SK-N-SH (cell line): ENCODE results near the gene CAMK4. TPM values are rescaled to one million over a fixed set of nuclear protein-coding genes. Genes with fewer than 3 reads are reported as not detected.

ENCODE experiments used
- CTCF ChIA-PET: fragments of 300-600, 350-600 bp; formaldehyde crosslinking; extraction: SDS; loops from one replicate; lab custom pipeline; 2021; lab: Yijun Ruan, JAX
- POLR2A ChIA-PET: fragments of 350-600 bp; sonication (Branson Sonifier 250); formaldehyde crosslinking; extraction: SDS; loops from one replicate; lab custom pipeline; 2020; ENCODE audit warnings: antibody characterized with exemption, inconsistent platforms; lab: Yijun Ruan, JAX
- DNase-seq: peaks from one replicate; pipeline ENCODE4 v3.0.0; 2012
- H2AFZ ChIP-seq: fragments of 200-600 bp; sonication (generic); 2 replicates; pipeline ENCODE4 v1.8.1; 2016; ENCODE audit warnings: antibody characterized with exemption, mild to moderate bottlenecking, low read depth
- H3F3A ChIP-seq: fragments of 200-600 bp; sonication (generic); replicated peaks from 2 replicates; pipeline ENCODE3; 2016; ENCODE audit warnings: antibody characterized with exemption, mild to moderate bottlenecking; ENCODE audit not compliant: insufficient read depth
- H3K27ac ChIP-seq, 2 experiments: fragments of 200-500 bp in 1 of 2; fragments of 200-600 bp in 1 of 2; sonication (Bioruptor generic) in 1 of 2; sonication (generic), shearing (Covaris generic) in 1 of 2; 2 replicates each; pipeline versions ENCODE4 v1.5.1 to v1.6.1; 2014 to 2016; ENCODE audit warnings: low read depth in 2 of 2, inconsistent platforms in 1 of 2, low read length in 1 of 2, mild to moderate bottlenecking in 1 of 2, mixed read lengths in 1 of 2
- H3K27me3 ChIP-seq: fragments of 200-600 bp; sonication (generic), shearing (Covaris generic); 2 replicates; pipeline ENCODE4 v1.6.1; 2016; ENCODE audit warnings: mixed run types; ENCODE audit not compliant: insufficient read depth
- H3K36me3 ChIP-seq, 2 experiments: fragments of 200-500 bp in 1 of 2; fragments of 200-600 bp in 1 of 2; sonication (Bioruptor generic) in 1 of 2; sonication (generic) in 1 of 2; replicated peaks in 1 of 2; 2 replicates each; pipeline versions ENCODE3 to v1.5.1; 2014 to 2016; ENCODE audit warnings: low read length in 1 of 2, mild to moderate bottlenecking in 1 of 2; ENCODE audit not compliant: insufficient read depth in 2 of 2, control insufficient read depth in 1 of 2
- H3K4me1 ChIP-seq, 2 experiments: fragments of 200-500 bp in 1 of 2; fragments of 200-600 bp in 1 of 2; sonication (Bioruptor generic) in 1 of 2; sonication (generic), shearing (Covaris generic) in 1 of 2; 2 replicates each; pipeline versions ENCODE4 v1.5.1 to v1.6.1; 2014 to 2016; ENCODE audit warnings: low read depth in 1 of 2, low read length in 1 of 2, mixed run types in 1 of 2; ENCODE audit not compliant: insufficient read depth in 2 of 2, control insufficient read depth in 1 of 2
- H3K4me2 ChIP-seq: fragments of 200-600 bp; sonication (generic), shearing (Covaris generic); 2 replicates; pipeline ENCODE4 v1.6.1; 2017; ENCODE audit warnings: mixed run types
- H3K4me3 ChIP-seq, 2 experiments: fragments of 200-500 bp in 1 of 2; fragments of 200-600 bp in 1 of 2; sonication (Bioruptor generic) in 1 of 2; sonication (generic), shearing (Covaris generic) in 1 of 2; 2 replicates each; pipeline versions ENCODE4 v1.5.1 to v1.8.1; 2014 to 2016; ENCODE audit warnings: low read depth in 2 of 2, inconsistent platforms in 1 of 2, low read length in 1 of 2, mild to moderate bottlenecking in 1 of 2, mixed read lengths in 1 of 2, moderate library complexity in 1 of 2
- H3K79me2 ChIP-seq: fragments of 200-600 bp; sonication (generic); 2 replicates; pipeline ENCODE4 v1.8.1; 2017; ENCODE audit warnings: mild to moderate bottlenecking; ENCODE audit not compliant: insufficient read depth
- H3K9ac ChIP-seq: fragments of 200-600 bp; sonication (generic); 2 replicates; pipeline ENCODE4 v1.6.1; 2017; ENCODE audit warnings: mixed run types
- H3K9me2 ChIP-seq: fragments of 200-600 bp; sonication (generic); 2 replicates; pipeline ENCODE4 v1.6.1; 2017; ENCODE audit warnings: mixed run types
- H3K9me3 ChIP-seq: fragments of 200-600 bp; sonication (generic); 2 replicates; pipeline ENCODE4 v1.6.1; 2017; ENCODE audit warnings: mixed run types, mild to moderate bottlenecking, moderate library complexity
- H4K20me1 ChIP-seq: fragments of 200-600 bp; sonication (generic); 2 replicates; pipeline ENCODE4 v1.6.1; 2017; ENCODE audit warnings: mild to moderate bottlenecking, mixed run types; ENCODE audit not compliant: insufficient read depth
- CHD2 ChIP-seq: fragments of 150-350 bp; IDR thresholded peaks from 2 replicates; pipeline ENCODE4 v1.6.1; 2018; ENCODE audit warnings: low read length; ENCODE audit not compliant: partially characterized antibody
- FOSL2 ChIP-seq: IDR thresholded peaks from 2 replicates; pipeline ENCODE4 v1.4.0; 2012; ENCODE audit warnings: low read depth, mild to moderate bottlenecking, moderate library complexity, borderline replicate concordance
- GATA2 ChIP-seq: sonication (generic); formaldehyde crosslinking; IDR thresholded peaks from 2 replicates; pipeline ENCODE4 v1.5.0; 2020; ENCODE audit warnings: mild to moderate bottlenecking, missing genetic modification reagents
- JUND ChIP-seq: IDR thresholded peaks from 2 replicates; pipeline ENCODE4 v1.4.0; 2012
- RFX5 ChIP-seq: IDR thresholded peaks from 2 replicates; pipeline ENCODE4 v1.6.1; 2012; ENCODE audit warnings: mild to moderate bottlenecking, improper control_type of control experiment, low read length
- YY1 ChIP-seq: IDR thresholded peaks from 2 replicates; pipeline ENCODE4 v1.4.0; 2012; ENCODE audit warnings: low read depth, mild to moderate bottlenecking
- WGBS: methylation state at CpG from one replicate; pipeline ENCODE4 v1.1.6; 2017; ENCODE audit warnings: low lambda C conversion rate; 5-methylcytosine and 5-hydroxymethylcytosine counted together
- polyA plus RNA-seq, 3 experiments: library from polyadenylated mRNA; depleted of rRNA; stranded (reverse); fragments of >200 nt; gene quantifications; 2 replicates each; pipeline ENCODE4 v1.2.3, GENCODE V29; 2012
- TF ChIP-seq, protein P1 (sequence below): fragments of 150-350 bp; IDR thresholded peaks from 2 replicates; pipeline ENCODE4 v1.6.1; 2017; ENCODE audit warnings: antibody characterized with exemption, low read length, low read depth, borderline replicate concordance
- TF ChIP-seq, protein P2 (sequence below): IDR thresholded peaks from 2 replicates; pipeline ENCODE4 v1.6.1; 2012; ENCODE audit warnings: mild to moderate bottlenecking, low read depth, low read length, moderate library complexity

The CAMK4 gene
- polyA plus RNA-seq, 1 of the 3 experiments (the other 2 are of a cell fraction) = 4.1 TPM

DNA sequence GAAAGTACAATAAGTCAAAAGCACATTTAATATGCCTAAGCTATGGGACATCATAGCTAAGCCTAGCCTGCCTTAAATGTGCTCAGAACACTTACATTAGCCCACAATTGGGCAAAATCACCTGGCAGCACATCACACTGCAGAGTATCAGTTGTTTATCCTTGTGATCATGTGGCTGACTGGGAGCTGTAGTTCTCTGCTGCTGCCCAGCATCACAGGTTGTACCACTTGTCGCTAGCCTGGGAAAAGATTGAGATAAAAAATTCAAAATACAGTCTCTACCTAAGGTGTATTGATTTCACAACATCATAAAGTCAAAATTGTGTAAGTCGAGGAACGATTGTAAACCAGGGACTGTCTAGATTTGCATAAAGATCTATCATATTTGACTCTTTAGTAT is 58.6 kb downstream of the CAMK4 start (continued):
- TF ChIP-seq, protein P1, sequence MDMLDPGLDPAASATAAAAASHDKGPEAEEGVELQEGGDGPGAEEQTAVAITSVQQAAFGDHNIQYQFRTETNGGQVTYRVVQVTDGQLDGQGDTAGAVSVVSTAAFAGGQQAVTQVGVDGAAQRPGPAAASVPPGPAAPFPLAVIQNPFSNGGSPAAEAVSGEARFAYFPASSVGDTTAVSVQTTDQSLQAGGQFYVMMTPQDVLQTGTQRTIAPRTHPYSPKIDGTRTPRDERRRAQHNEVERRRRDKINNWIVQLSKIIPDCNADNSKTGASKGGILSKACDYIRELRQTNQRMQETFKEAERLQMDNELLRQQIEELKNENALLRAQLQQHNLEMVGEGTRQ = no peak
- TF ChIP-seq FOSL2 (no peak), GATA2 (CRISPR knock-in tag) (no peak), CHD2 (no peak), JUND (no peak), YY1 (no peak)
- TF ChIP-seq, protein P2, sequence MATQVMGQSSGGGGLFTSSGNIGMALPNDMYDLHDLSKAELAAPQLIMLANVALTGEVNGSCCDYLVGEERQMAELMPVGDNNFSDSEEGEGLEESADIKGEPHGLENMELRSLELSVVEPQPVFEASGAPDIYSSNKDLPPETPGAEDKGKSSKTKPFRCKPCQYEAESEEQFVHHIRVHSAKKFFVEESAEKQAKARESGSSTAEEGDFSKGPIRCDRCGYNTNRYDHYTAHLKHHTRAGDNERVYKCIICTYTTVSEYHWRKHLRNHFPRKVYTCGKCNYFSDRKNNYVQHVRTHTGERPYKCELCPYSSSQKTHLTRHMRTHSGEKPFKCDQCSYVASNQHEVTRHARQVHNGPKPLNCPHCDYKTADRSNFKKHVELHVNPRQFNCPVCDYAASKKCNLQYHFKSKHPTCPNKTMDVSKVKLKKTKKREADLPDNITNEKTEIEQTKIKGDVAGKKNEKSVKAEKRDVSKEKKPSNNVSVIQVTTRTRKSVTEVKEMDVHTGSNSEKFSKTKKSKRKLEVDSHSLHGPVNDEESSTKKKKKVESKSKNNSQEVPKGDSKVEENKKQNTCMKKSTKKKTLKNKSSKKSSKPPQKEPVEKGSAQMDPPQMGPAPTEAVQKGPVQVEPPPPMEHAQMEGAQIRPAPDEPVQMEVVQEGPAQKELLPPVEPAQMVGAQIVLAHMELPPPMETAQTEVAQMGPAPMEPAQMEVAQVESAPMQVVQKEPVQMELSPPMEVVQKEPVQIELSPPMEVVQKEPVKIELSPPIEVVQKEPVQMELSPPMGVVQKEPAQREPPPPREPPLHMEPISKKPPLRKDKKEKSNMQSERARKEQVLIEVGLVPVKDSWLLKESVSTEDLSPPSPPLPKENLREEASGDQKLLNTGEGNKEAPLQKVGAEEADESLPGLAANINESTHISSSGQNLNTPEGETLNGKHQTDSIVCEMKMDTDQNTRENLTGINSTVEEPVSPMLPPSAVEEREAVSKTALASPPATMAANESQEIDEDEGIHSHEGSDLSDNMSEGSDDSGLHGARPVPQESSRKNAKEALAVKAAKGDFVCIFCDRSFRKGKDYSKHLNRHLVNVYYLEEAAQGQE = no peak
- TF ChIP-seq, all 33 proteins: peak for 0

DNA sequence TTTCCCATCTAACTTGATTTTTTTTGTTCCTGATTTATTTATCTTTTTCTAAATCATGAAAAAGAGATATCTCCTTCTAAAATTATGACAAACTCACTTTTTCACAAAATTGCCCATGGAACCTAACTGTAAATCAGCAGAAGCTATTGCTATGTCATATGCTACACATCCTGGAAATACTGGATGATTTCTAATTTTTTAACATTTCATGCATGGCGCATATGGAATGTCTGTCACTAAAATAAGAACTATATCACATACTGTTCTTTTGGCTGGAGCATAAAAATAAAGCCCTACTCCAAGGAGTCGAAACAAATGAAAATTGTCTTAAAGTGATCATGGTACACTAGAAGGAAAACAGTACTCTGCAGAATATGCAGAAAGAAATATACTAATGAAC is 60.6 kb downstream of the CAMK4 start:
- no peak overlapping the region for H3K4me2 ChIP-seq
- POLR2A ChIA-PET = no interaction called here
- DNase-seq = no peak
- no peaks in the 10 kb centered on the region for H3K27me3 ChIP-seq
- no peak for TF ChIP-seq RFX5
- H2AFZ ChIP-seq = no peak overlapping the region
- H3F3A ChIP-seq = no peaks in the 10 kb centered on the region
- peaks cover 0 to 17% of the 10 kb centered on the region in 2 experiments; a peak in 2 of 4 replicates for H3K4me1 ChIP-seq
- no peaks in the 10 kb centered on the region for H4K20me1 ChIP-seq
- CTCF ChIA-PET = interaction anchor here (1.0 to 2.0 kb wide), 3 partner anchors 164 to 247 kb away, joined by 3 to 7 read pairs (median 3); no protein-coding TSS in a partner anchor
- no peak overlapping the region for H3K4me3 ChIP-seq
- no peaks in the 10 kb centered on the region for H3K36me3 ChIP-seq
- WGBS = 61% methylated on average over 2 of the region's 2 CpGs
- H3K9me3 ChIP-seq = no peaks in the 10 kb centered on the region
- no peaks in the 10 kb centered on the region for H3K79me2 ChIP-seq
- H3K9ac ChIP-seq = no peak overlapping the region
- H3K27ac ChIP-seq = no peak overlapping the region
- H3K9me2 ChIP-seq = no peaks in the 10 kb centered on the region

DNA sequence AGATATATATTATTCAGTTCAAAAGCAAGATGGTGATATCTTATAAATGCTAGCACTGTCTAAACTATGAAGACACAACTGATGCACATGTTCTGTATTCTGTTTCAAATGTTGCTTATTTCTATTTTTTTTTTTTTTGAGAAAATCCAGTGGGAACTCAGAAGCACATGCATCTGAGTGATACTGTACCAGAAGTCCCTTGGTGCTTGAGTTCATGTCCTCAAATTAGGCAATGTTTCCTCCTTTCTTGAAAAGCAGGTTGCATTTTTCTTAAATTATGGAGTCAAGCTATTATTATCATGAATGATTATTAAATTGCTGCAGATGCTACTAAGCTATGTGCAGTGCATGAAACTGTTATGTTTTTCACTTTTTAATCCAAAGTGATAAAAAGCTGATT is 70.4 kb downstream of the CAMK4 start:
- H3F3A ChIP-seq = no peaks in the 10 kb centered on the region
- no peak overlapping the region for H3K4me2 ChIP-seq
- ChIA-PET POLR2A (no interaction called here), CTCF (interaction anchor here (1.0 kb wide), 1 partner anchor 186 kb away, joined by 3 read pairs; no protein-coding TSS in a partner anchor)
- no peaks in the 10 kb centered on the region for H3K36me3 ChIP-seq
- H3K9me2 ChIP-seq = no peaks in the 10 kb centered on the region
- H2AFZ ChIP-seq = no peak overlapping the region
- H3K27me3 ChIP-seq = no peaks in the 10 kb centered on the region
- H3K4me1 ChIP-seq = peaks cover 0 to 3% of the 10 kb centered on the region in 2 experiments; a peak in 2 of 4 replicates
- no peak overlapping the region for H3K27ac ChIP-seq
- H3K79me2 ChIP-seq = no peaks in the 10 kb centered on the region
- no peak for DNase-seq
- H3K4me3 ChIP-seq = no peak overlapping the region
- no peaks in the 10 kb centered on the region for H4K20me1 ChIP-seq
- TF ChIP-seq RFX5 = no peak
- H3K9ac ChIP-seq = no peak overlapping the region
- no peaks in the 10 kb centered on the region for H3K9me3 ChIP-seq
